Naive B cell (primary cell): ENCODE results near the gene RAB3D. TPM values are rescaled to one million over a fixed set of nuclear protein-coding genes. Genes with fewer than 3 reads are reported as not detected.
A peak's percentile ranks its signal among the peaks of the same experiment; 100 is the strongest.

Experiments used
- ATAC-seq, 2 donors: fragments of 150-1000 bp; cut with Tn5 transposase; 2 replicates each; pipeline ENCODE4 v1.10.0; 2021; ENCODE audit warnings: low read depth in 2 of 2, mild to moderate bottlenecking in 2 of 2, moderate library complexity in 2 of 2
- DNase-seq: peaks from one replicate; pipeline ENCODE4 v3.0.0; 2022
- H3K27ac Mint-ChIP-seq, 6 donors: one replicate each; pipeline ENCODE4 v1.8.0; 2020 to 2022; ENCODE audit warnings: mild to moderate bottlenecking in 6 of 6, mixed read lengths in 6 of 6, moderate library complexity in 5 of 6, inconsistent platforms in 2 of 6
- H3K27me3 Mint-ChIP-seq, 3 donors: one replicate each; pipeline ENCODE4 v1.8.0; 2021 to 2022; ENCODE audit warnings: mixed read lengths in 3 of 3, mild to moderate bottlenecking in 1 of 3
- H3K36me3 Mint-ChIP-seq, 2 donors: one replicate each; pipeline ENCODE4 v1.8.0; 2020 to 2022; ENCODE audit warnings: mixed read lengths in 2 of 2, inconsistent platforms in 1 of 2, mild to moderate bottlenecking in 1 of 2
- H3K4me1 Mint-ChIP-seq, 3 donors: one replicate each; pipeline ENCODE4 v1.8.0; 2020 to 2022; ENCODE audit warnings: mixed read lengths in 3 of 3, inconsistent platforms in 1 of 3, mild to moderate bottlenecking in 1 of 3, moderate library complexity in 1 of 3
- H3K4me3 Mint-ChIP-seq, 8 donors: one replicate each; pipeline ENCODE4 v1.8.0; 2020 to 2022; ENCODE audit warnings: mild to moderate bottlenecking in 8 of 8, mixed read lengths in 8 of 8, moderate library complexity in 8 of 8, inconsistent platforms in 2 of 8
- H3K9me3 Mint-ChIP-seq, 7 donors: one replicate each; pipeline ENCODE4 v1.8.0; 2020 to 2022; ENCODE audit warnings: mixed read lengths in 7 of 7, mild to moderate bottlenecking in 5 of 7, inconsistent platforms in 2 of 7, moderate library complexity in 1 of 7
- polyA plus RNA-seq, 6 donors: library from polyadenylated mRNA; unstranded; fragments of 300-500 nt; fragmentation: Illumina TruSeq; gene quantifications; one replicate each; pipeline ENCODE4 v1.2.3, GENCODE V29; 2021; ENCODE audit warnings: low read depth in 6 of 6

The RAB3D gene
- polyA plus RNA-seq, 6 donors from 2014 or later: 1.9 to 5.8 (median 2.4) TPM

DNA sequence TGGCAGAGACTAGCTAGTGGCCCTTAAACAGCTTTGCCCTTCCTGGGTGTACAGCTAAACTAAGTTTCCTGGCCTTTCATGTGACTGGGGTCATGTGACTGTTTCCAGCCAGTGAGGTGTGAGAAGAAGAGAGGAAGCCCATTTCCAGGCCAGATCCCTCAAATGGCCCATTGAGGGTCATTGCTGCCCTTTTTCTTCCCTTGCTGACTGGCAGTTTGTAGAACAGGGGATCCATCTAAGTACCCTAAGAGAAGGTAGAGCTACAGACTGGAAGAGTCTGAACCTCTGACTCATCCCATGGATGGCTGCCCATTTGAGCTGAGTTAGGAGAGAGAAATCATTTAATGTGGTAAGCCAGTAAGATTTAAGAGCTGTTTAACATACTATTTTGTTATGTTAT, 37.8 kb upstream of the RAB3D start:
- ATAC-seq (no peak), DNase-seq (no peak)
- Mint-ChIP-seq H3K4me1 (peaks cover 32 to 35% (median 32%) of the 10 kb centered on the region in 3 donors), H3K27me3 (no peaks in the 10 kb centered on the region), H3K4me3 (peak overlapping the region in 5 of 8 donors; percentile 6 to 75 (median 66)), H3K36me3 (no peaks in the 10 kb centered on the region), H3K9me3 (no peaks in the 10 kb centered on the region), H3K27ac (peak overlapping the region in 2 of 6 donors; percentile 35 to 65)

GRCh38 chr19:11375143-11375948, 35.9 kb upstream of the RAB3D start:
- H3K27me3 Mint-ChIP-seq: no peaks in the 10 kb centered on the region
- no peak overlapping the region for H3K4me3 Mint-ChIP-seq
- H3K9me3 Mint-ChIP-seq: no peaks in the 10 kb centered on the region
- H3K36me3 Mint-ChIP-seq: no peaks in the 10 kb centered on the region
- DNase-seq (peak; percentile 65), ATAC-seq (peak; percentile 35 to 40)
- H3K27ac Mint-ChIP-seq: no peak overlapping the region
- H3K4me1 Mint-ChIP-seq: peaks cover 16 to 24% (median 20%) of the 10 kb centered on the region in 3 donors

GRCh38 chr19:11374433-11375142, 35.1 kb upstream of the RAB3D start, which contains the start of gene SWSAP1:
TSS of gene SWSAP1 (plus strand) at chr19:11374666. CDS start at chr19:11374681, 15 bp downstream.
- H3K27ac Mint-ChIP-seq: peak within 1 kb of the TSS in 2 of 6 donors; percentile 5 to 38

GRCh38 chr19:11373885-11374432, 34.5 kb upstream of the RAB3D start:
- ATAC-seq: no peak
- Mint-ChIP-seq H3K36me3 (peaks cover 5 to 7% of the 10 kb centered on the region in 2 donors), H3K9me3 (no peaks in the 10 kb centered on the region), H3K27ac (peak overlapping the region in 1 of 6 donors; percentile 38), H3K4me1 (peaks cover 13 to 19% (median 14%) of the 10 kb centered on the region in 3 donors), H3K27me3 (no peaks in the 10 kb centered on the region), H3K4me3 (peak overlapping the region in 1 of 8 donors; percentile 2)
- DNase-seq: no peak

More at GRCh38 chr19:11374433-11375142, 35.1 kb upstream of the RAB3D start, which contains the start of gene SWSAP1:
- H3K4me1 Mint-ChIP-seq: peaks cover 11 to 19% (median 14%) of the 10 kb centered on the region in 3 donors
- no peaks in the 10 kb centered on the region for H3K27me3 Mint-ChIP-seq
- peaks cover 0 to under 1% of the 10 kb centered on the region in 2 donors for H3K36me3 Mint-ChIP-seq
- H3K9me3 Mint-ChIP-seq: no peaks in the 10 kb centered on the region
- peak; percentile 98 for DNase-seq
- peak within 1 kb of the TSS in 1 of 8 donors; percentile 2 for H3K4me3 Mint-ChIP-seq
- peak; percentile 85 to 87 for ATAC-seq

- H3K4me1 Mint-ChIP-seq: peaks cover 13 to 19% (median 14%) of the 10 kb centered on the region in 3 donors
- no peaks in the 10 kb centered on the region for H3K9me3 Mint-ChIP-seq
- H3K27ac Mint-ChIP-seq: peak overlapping the region in 3 of 6 donors; percentile 5 to 67 (median 65)
- no peak for DNase-seq
- no peak for ATAC-seq
- H3K4me3 Mint-ChIP-seq: peak overlapping the region in 4 of 8 donors; percentile 0 to 79 (median 36)
- peaks cover 7 to 9% of the 10 kb centered on the region in 2 donors for H3K36me3 Mint-ChIP-seq
- H3K27me3 Mint-ChIP-seq: no peaks in the 10 kb centered on the region
These were observed 33.9 kb upstream of the RAB3D start for GRCh38 chr19:11373166-11373884.

GRCh38 chr19:11370744-11371143, 31.3 kb upstream of the RAB3D start:
- H3K9me3 Mint-ChIP-seq: no peaks in the 10 kb centered on the region
- DNase-seq (no peak), ATAC-seq (no peak)
- H3K27me3 Mint-ChIP-seq: no peaks in the 10 kb centered on the region
- H3K4me1 Mint-ChIP-seq: peaks cover 2 to 10% (median 3%) of the 10 kb centered on the region in 3 donors
- no peak overlapping the region for H3K4me3 Mint-ChIP-seq
- H3K27ac Mint-ChIP-seq: peak overlapping the region in 1 of 6 donors; percentile 5
- peaks cover 7 to 9% of the 10 kb centered on the region in 2 donors for H3K36me3 Mint-ChIP-seq

DNA sequence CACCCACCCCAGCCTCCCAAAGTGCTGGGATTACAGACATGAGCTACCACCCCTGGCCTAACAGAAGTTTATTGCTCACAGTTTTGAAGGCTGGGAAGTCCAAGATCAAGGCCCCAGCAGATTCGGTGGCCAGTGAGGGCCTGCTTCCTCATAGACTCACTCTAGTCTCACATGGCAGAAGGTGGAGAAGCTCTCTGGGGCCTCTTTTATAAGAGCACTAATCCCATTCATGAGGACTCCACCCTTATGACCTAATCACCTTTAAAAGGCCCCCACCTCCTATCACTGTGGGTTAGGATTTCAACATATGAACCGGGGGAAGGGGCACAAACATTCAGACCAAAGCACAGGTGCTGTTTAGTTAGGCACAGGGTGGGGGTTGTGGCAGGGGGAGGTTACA, 28.1 kb upstream of the RAB3D start:
- Mint-ChIP-seq H3K4me3 (no peak overlapping the region), H3K27ac (no peak overlapping the region), H3K27me3 (no peaks in the 10 kb centered on the region), H3K4me1 (peaks cover 0 to 3% (median 2%) of the 10 kb centered on the region in 3 donors), H3K9me3 (no peaks in the 10 kb centered on the region), H3K36me3 (peaks cover 7 to 9% of the 10 kb centered on the region in 2 donors)
- no peak for ATAC-seq
- DNase-seq: no peak

DNA sequence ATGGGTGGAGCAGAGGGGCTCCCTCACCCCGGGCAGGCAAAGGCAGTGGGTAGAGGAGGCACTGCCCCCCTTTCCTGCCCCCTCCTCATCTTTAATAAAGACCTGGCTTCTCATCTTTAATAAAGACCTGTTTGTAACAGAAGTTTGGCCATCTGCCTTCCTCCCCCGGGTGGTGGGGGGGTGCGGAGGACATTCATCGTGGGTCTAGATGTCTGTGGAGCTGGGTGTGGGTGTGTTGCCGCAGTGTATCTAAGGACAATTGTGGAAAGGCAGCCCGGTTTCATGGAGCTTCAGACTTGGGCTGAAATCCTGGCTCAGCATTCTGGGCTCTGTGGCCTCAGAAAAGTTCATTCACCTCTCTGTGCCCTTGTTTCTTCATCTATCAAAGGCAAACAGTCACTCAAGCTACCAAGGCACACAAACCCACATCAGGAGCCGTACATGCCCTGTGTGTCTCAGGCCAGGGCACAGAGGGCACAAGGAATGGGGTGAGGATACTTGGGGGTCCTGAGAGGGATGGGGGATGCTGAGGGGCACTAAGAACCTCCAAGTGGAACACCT, 26.2 kb upstream of the RAB3D start:
- Mint-ChIP-seq H3K27ac (no peak overlapping the region), H3K27me3 (no peaks in the 10 kb centered on the region), H3K4me3 (no peak overlapping the region), H3K36me3 (peaks cover 7 to 9% of the 10 kb centered on the region in 2 donors), H3K9me3 (no peaks in the 10 kb centered on the region), H3K4me1 (peaks cover 2 to 10% (median 6%) of the 10 kb centered on the region in 3 donors)
- ATAC-seq (no peak), DNase-seq (no peak)

- DNase-seq (no peak), ATAC-seq (no peak)
- no peaks in the 10 kb centered on the region for H3K9me3 Mint-ChIP-seq
- peak overlapping the region in 1 of 8 donors; percentile 52 for H3K4me3 Mint-ChIP-seq
- H3K27ac Mint-ChIP-seq: no peak overlapping the region
- H3K36me3 Mint-ChIP-seq: peaks cover 7 to 9% of the 10 kb centered on the region in 2 donors
- H3K27me3 Mint-ChIP-seq: no peaks in the 10 kb centered on the region
- peaks cover 2 to 10% (median 6%) of the 10 kb centered on the region in 3 donors for H3K4me1 Mint-ChIP-seq
These were observed 25.5 kb upstream of the RAB3D start for GRCh38 chr19:11364935-11365334.

DNA sequence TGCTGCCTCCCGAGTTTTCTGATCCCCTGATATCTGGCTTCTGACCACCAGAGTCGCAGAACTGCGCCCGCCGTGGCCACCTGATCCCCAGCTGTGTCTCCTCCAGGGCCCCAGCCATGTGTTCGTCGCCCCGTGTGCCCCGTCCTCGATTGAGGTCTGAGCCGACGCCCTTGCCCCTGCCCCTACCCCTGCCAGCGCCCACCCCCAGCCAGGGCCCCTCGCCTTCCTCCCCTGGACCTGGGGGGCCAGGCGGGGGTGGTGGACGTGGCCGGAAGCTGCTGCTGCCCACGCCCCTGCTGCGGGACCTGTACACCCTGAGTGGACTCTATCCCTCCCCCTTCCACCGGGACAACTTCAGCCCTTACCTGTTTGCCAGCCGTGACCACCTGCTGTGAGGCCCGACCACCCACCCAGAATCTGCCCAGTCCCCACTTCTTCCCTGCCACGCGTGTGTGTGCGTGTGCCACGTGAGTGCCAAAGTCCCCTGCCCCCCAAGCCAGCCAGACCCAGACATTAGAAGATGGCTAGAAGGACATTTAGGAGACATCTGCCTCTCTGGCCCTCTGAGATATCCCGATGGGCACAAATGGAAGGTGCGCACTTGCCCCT, 24.9 kb upstream of the RAB3D start:
- ATAC-seq (no peak), DNase-seq (no peak)
- Mint-ChIP-seq H3K4me3 (peak overlapping the region in 1 of 8 donors; percentile 52), H3K9me3 (no peaks in the 10 kb centered on the region), H3K27ac (peak overlapping the region in 1 of 6 donors; percentile 56), H3K27me3 (no peaks in the 10 kb centered on the region), H3K4me1 (peaks cover 2 to 10% (median 6%) of the 10 kb centered on the region in 3 donors), H3K36me3 (peaks cover 6 to 7% of the 10 kb centered on the region in 2 donors)

GRCh38 chr19:11363881-11364280, 24.4 kb upstream of the RAB3D start:
- H3K4me1 Mint-ChIP-seq: peaks cover 0 to 10% (median 6%) of the 10 kb centered on the region in 3 donors
- H3K4me3 Mint-ChIP-seq: no peak overlapping the region
- H3K36me3 Mint-ChIP-seq: peaks cover 1% of the 10 kb centered on the region in 2 donors
- H3K27me3 Mint-ChIP-seq: no peaks in the 10 kb centered on the region
- ATAC-seq: no peak
- DNase-seq: no peak
- no peak overlapping the region for H3K27ac Mint-ChIP-seq
- no peaks in the 10 kb centered on the region for H3K9me3 Mint-ChIP-seq
